Loucy (cell line): ENCODE measurements around the gene NAALADL2.

Experiments
- CTCF ChIP-seq: fragments of 200-600 bp; sonication (generic); conservative IDR thresholded peaks from 2 replicates; pipeline ENCODE4 v1.5.1; 2014; ENCODE audit warnings: mild to moderate bottlenecking, antibody characterized with exemption, low read length
- EZH2phosphoT487 ChIP-seq: fragments of 200-600 bp; IDR thresholded peaks from 2 replicates; pipeline ENCODE4 v1.6.1; 2018; ENCODE audit warnings: antibody characterized with exemption, mild to moderate bottlenecking, moderate library complexity, borderline replicate concordance

- no peak for TF ChIP-seq CTCF
- TF ChIP-seq EZH2phosphoT487: no peak
Measured at GRCh38 chr3:174884776-174885568, 25.8 kb downstream of the NAALADL2 start.
